Measurements from ENCODE around the gene EML6.
"Not testable (repeated sequence)": the region's sequence is repeated elsewhere in the genome, so short reads cannot be mapped to it uniquely, and the experiment has no call there.

Gene EML6

GRCh38 chr2:54692556-54692955 lies 30.9 kb upstream of the EML6 start:
- TF ChIP-seq CTCF (IDR thresholded peaks at IDR 0.05; ENCODE audit: low read depth, low read length, missing control alignments) = no peak
- DNase-seq (ENCODE audit: low read depth) = no peak
- no peak overlapping the region for H3K4me3 ChIP-seq (ENCODE audit: low read depth, low read length)
- in situ Hi-C loops (cut with HindIII; ENCODE audit: low sequenced_read_pairs) = no loop called here

GRCh38 chr2:54695378-54695777 lies 28.1 kb upstream of the EML6 start:
- TF ChIP-seq CTCF (IDR thresholded peaks at IDR 0.05; ENCODE audit: low read depth, low read length, missing control alignments) = no peak
- in situ Hi-C loops (cut with HindIII; ENCODE audit: low sequenced_read_pairs) = no loop called here
- DNase-seq (ENCODE audit: low read depth) = no peak
- no peak overlapping the region for H3K4me3 ChIP-seq (ENCODE audit: low read depth, low read length)

GRCh38 chr2:54697934-54698333 lies 25.5 kb upstream of the EML6 start:
- DNase-seq (ENCODE audit: low read depth) = no peak
- TF ChIP-seq CTCF (IDR thresholded peaks at IDR 0.05; ENCODE audit: low read depth, low read length, missing control alignments) = no peak
- H3K4me3 ChIP-seq (ENCODE audit: low read depth, low read length) = no peak overlapping the region
- in situ Hi-C loops (cut with HindIII; ENCODE audit: low sequenced_read_pairs) = no loop called here

- in situ Hi-C loops (cut with HindIII; ENCODE audit: low sequenced_read_pairs); H3K4me3 ChIP-seq (ENCODE audit: low read depth, low read length); DNase-seq (ENCODE audit: low read depth): not testable (repeated sequence)
These were observed 24.5 kb upstream of the EML6 start for GRCh38 chr2:54698926-54699325.

- in situ Hi-C loops (cut with HindIII; ENCODE audit: low sequenced_read_pairs) = loop anchor here (10.0 kb wide), 1 partner anchor 175 kb away; no protein-coding TSS in a partner anchor
- no peak overlapping the region for H3K4me3 ChIP-seq (ENCODE audit: low read depth, low read length)
- no peak for DNase-seq (ENCODE audit: low read depth)
- no peak for TF ChIP-seq CTCF (IDR thresholded peaks at IDR 0.05; ENCODE audit: low read depth, low read length, missing control alignments)
These were observed 23.8 kb upstream of the EML6 start for GRCh38 chr2:54699665-54700064.

- in situ Hi-C loops (cut with HindIII; ENCODE audit: low sequenced_read_pairs) = loop anchor here (10.0 kb wide), 1 partner anchor 176 kb away; no protein-coding TSS in a partner anchor
- no peak for TF ChIP-seq CTCF (IDR thresholded peaks at IDR 0.05; ENCODE audit: low read depth, low read length, missing control alignments)
These were observed 22.4 kb upstream of the EML6 start for GRCh38 chr2:54701029-54701428.

GRCh38 chr2:54704238-54704637 lies 19.2 kb upstream of the EML6 start:
- no peak for TF ChIP-seq CTCF (IDR thresholded peaks at IDR 0.05; ENCODE audit: low read depth, low read length, missing control alignments)
- in situ Hi-C loops (cut with HindIII; ENCODE audit: low sequenced_read_pairs) = loop anchor here (10.0 kb wide), 1 partner anchor 179 kb away; no protein-coding TSS in a partner anchor
- DNase-seq (ENCODE audit: low read depth) = no peak
- no peak overlapping the region for H3K4me3 ChIP-seq (ENCODE audit: low read depth, low read length)

More at GRCh38 chr2:54701029-54701428, 22.4 kb upstream of the EML6 start:
- no peak for DNase-seq (ENCODE audit: low read depth)
- H3K4me3 ChIP-seq (ENCODE audit: low read depth, low read length) = no peak overlapping the region

Measured in astrocyte of the cerebellum (primary cell).